Stimulated activated naive B cell treated with anti-CD40 and anti-IgM and Interleukin-4, amounts not matched to agents 10 μg/mL and 1 μg/mL and 100 μg/mL, for 72 hours (primary cell): ENCODE data around the gene LDAH.
A peak's percentile ranks its signal among the peaks of the same experiment; 100 is the strongest.

Experiments
- ATAC-seq, 2 donors: fragments of 150-1000 bp; cut with Tn5 transposase; replicated peaks; 2 replicates each; pipeline ENCODE4 v1.10.0; 2021; ENCODE audit warnings: moderate library complexity in 1 of 2
- DNase-seq: peaks from one replicate; pipeline ENCODE4 v3.0.0; 2021
- H3K27ac Mint-ChIP-seq: one replicate; pipeline ENCODE4 v1.8.0; 2022; ENCODE audit warnings: mild to moderate bottlenecking, mixed read lengths
- H3K27me3 Mint-ChIP-seq, 2 donors: one replicate each; pipeline ENCODE4 v1.8.0; 2022; ENCODE audit warnings: mixed read lengths in 2 of 2
- H3K36me3 Mint-ChIP-seq, 2 donors: one replicate each; pipeline ENCODE4 v1.8.0; 2022; ENCODE audit warnings: mixed read lengths in 2 of 2, mild to moderate bottlenecking in 1 of 2
- H3K4me1 Mint-ChIP-seq, 2 donors: one replicate each; pipeline ENCODE4 v1.8.0; 2022; ENCODE audit warnings: mixed read lengths in 2 of 2, mild to moderate bottlenecking in 1 of 2
- H3K4me3 Mint-ChIP-seq, 2 donors: one replicate each; pipeline ENCODE4 v1.8.0; 2022; ENCODE audit warnings: mild to moderate bottlenecking in 2 of 2, mixed read lengths in 2 of 2, moderate library complexity in 1 of 2
- H3K9me3 Mint-ChIP-seq, 2 donors: one replicate each; pipeline ENCODE4 v1.8.0; 2022; ENCODE audit warnings: mixed read lengths in 2 of 2, mild to moderate bottlenecking in 1 of 2

Gene LDAH

DNA sequence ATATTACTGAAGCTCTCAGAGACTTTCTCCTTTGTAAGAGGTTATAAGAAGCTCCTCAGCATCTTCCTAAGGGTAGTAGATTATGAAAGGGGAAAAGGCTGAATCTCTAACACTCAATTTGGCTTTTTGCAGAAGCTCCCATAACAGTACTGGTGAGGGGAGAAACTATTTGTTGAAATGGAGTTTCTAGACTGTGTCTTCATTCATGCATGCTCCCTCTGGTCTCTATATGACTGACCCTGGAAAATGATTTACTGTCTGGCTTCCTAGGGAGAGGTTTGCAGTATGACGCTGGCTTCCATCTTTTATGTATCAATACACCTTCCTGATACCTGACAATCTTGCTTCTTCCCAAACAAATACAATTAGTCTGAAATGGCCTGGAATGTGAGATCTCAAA is 63.9 kb downstream of the LDAH start:
- ATAC-seq (peak; percentile 44 to 88), DNase-seq (no peak)
- Mint-ChIP-seq H3K4me1 (peaks cover 13 to 14% of the 10 kb centered on the region in 2 donors), H3K4me3 (no peak overlapping the region), H3K27ac (peak overlapping the region; percentile 43), H3K9me3 (peaks cover 4 to 5% of the 10 kb centered on the region in 2 donors), H3K36me3 (peaks cover 36 to 37% of the 10 kb centered on the region in 2 donors), H3K27me3 (no peaks in the 10 kb centered on the region)

DNA sequence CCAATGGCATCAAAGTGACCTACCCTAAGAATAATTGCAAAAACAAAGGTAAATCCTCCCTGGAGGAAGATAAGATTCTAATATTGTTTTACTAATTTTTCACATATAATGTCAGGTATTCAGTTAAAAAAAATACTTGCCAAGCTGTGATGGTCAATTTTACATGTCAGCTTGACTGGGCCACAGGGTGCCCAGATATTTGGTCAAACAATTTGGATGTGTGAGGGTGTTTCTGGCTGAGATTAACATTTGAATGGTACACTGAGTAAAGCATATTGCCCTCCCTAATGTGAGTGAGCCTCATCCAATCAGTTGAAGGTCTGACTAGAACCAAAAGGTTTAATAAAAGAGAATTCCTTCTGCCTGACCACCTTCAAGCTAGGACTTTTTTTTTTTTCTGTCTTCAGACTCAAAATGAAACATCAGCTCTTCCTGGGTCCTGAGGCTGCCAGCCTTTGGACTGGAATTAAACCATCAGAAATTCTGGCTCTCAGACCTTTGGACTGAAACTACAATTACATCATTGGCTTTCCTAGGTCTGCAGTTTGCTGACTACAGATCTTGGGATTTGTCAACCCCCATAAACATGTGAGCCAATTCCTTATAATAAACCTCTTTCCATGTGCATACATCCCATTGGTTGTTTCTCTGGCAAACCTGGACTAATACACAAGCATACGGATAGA is 65.4 kb downstream of the LDAH start:
- peaks cover 10 to 14% of the 10 kb centered on the region in 2 donors for H3K4me1 Mint-ChIP-seq
- no peaks in the 10 kb centered on the region for H3K27me3 Mint-ChIP-seq
- H3K9me3 Mint-ChIP-seq, result peaks cover 5 to 6% of the 10 kb centered on the region in 2 donors
- H3K4me3 Mint-ChIP-seq, result no peak overlapping the region
- ATAC-seq, result no peak
- no peak overlapping the region for H3K27ac Mint-ChIP-seq
- DNase-seq, result no peak
- H3K36me3 Mint-ChIP-seq, result peaks cover 36 to 43% of the 10 kb centered on the region in 2 donors

DNA sequence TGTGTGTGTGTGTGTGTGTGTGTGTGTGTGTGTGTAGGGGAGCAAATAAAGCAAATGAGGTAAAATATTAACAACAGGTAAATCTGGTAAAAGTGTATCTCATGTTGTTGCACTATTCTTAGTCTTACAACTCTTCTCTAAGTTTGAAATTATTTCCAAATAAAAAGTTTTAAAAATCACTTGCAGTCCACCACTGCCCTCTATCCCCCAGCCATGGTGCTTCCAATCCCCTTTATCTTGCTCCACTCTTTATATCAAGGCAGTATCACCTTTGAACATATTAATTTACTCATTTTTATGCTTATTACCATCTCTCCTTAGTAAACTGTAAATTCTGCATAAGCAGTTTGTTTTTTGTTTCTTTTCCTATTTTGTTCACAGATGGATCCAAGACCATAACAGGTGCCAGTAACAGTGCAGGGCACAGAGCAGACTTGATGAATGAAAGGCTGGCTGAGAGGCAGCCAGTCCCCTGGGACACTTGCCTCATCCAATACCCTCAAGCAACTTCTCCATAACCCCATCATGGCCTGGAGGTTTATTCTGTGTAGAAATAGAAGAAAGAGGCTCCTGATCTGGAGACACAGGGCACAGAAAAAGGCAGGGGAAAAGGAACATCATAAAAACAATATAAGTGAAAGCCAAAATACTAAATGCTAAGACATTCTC is 67.6 kb downstream of the LDAH start:
- H3K9me3 Mint-ChIP-seq, result peaks cover 0 to 4% of the 10 kb centered on the region in 2 donors
- no peaks in the 10 kb centered on the region for H3K27me3 Mint-ChIP-seq
- peaks cover 37 to 44% of the 10 kb centered on the region in 2 donors for H3K36me3 Mint-ChIP-seq
- H3K4me1 Mint-ChIP-seq, result peaks cover 10 to 14% of the 10 kb centered on the region in 2 donors
- no peak overlapping the region for H3K27ac Mint-ChIP-seq
- ATAC-seq (no peak), DNase-seq (no peak)
- no peak overlapping the region for H3K4me3 Mint-ChIP-seq

DNA sequence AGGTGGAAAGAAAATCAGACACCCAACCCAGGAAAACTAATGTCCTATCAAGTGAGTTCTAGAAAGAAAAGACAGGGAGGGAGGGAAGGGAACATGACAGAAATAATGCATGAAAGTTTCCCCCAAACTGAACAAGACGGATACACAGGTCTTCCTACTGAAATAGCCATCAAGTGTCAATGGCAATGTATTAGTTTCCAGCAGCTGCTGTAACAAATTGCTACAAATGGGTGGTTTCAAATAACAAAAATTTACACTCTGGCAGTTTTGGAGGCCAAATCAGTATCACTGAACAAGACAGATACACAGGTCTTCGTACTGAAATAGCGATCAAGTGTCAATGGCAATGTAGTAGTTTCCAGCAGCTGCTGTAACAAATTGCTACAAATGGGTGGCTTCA is 70.6 kb downstream of the LDAH start:
- no peak overlapping the region for H3K27ac Mint-ChIP-seq
- ATAC-seq (no peak), DNase-seq (no peak)
- H3K36me3 Mint-ChIP-seq, result peaks cover 29 to 40% of the 10 kb centered on the region in 2 donors
- H3K27me3 Mint-ChIP-seq, result no peaks in the 10 kb centered on the region
- H3K9me3 Mint-ChIP-seq, result peaks cover 0 to 3% of the 10 kb centered on the region in 2 donors
- H3K4me1 Mint-ChIP-seq, result peaks cover 2 to 13% of the 10 kb centered on the region in 2 donors
- no peak overlapping the region for H3K4me3 Mint-ChIP-seq

DNA sequence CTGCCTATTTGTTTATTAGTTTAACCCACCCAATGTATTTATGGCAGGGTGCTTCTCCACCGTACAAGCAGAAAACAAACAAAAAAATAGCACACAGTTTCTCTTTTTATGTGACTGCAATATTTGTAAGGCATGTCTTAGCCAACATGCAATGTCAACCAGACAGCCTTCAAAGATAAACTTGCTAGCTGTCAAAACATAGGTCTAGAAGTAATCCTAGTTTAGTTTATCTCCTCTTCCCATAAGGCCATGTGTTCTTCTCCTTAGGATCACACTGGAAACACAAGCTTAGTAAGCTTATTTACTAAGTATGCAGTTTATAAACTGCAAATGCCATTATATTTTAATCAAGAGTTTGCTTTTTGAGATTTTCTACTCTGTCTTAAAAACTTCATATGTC is 75.6 kb downstream of the LDAH start:
- Mint-ChIP-seq H3K27ac (no peak overlapping the region), H3K4me3 (no peak overlapping the region), H3K4me1 (peaks cover 9 to 29% of the 10 kb centered on the region in 2 donors), H3K27me3 (no peaks in the 10 kb centered on the region), H3K9me3 (peaks cover 0 to 1% of the 10 kb centered on the region in 2 donors), H3K36me3 (peaks cover 29 to 39% of the 10 kb centered on the region in 2 donors)
- ATAC-seq, result no peak
- DNase-seq, result no peak

DNA sequence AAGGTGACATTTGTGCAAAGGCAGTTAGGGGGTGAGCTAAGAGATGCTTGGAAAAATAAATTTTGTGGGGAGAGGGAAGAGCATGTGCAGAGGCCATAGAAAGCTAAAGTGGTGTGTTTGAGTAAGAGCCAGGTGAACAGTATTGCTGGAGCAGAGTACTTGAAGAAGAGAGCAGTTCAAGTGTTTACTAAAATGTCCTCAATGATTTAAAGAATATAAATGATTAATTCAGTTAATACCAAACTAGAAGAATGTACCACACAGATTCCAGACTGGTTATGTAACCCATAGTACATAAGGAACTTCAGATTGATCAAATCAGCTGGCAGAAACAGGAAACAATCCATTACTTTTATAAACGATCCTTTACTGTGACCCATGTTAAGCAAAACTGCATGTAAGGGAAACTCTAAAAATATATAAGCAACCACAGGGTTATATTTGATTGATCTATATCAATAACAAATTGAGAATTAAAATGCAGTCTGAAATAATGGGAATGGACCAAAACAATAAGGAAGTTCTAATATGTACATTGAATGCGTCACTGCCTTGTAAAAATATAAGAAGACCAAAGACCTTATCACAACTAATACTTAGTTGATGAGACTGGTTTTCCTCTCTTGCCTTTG is 76.9 kb downstream of the LDAH start:
- Mint-ChIP-seq H3K9me3 (peaks cover 0 to 1% of the 10 kb centered on the region in 2 donors), H3K4me3 (no peak overlapping the region), H3K27me3 (no peaks in the 10 kb centered on the region), H3K27ac (no peak overlapping the region), H3K36me3 (peaks cover 29 to 41% of the 10 kb centered on the region in 2 donors), H3K4me1 (peaks cover 9 to 29% of the 10 kb centered on the region in 2 donors)
- DNase-seq, result no peak
- no peak for ATAC-seq

DNA sequence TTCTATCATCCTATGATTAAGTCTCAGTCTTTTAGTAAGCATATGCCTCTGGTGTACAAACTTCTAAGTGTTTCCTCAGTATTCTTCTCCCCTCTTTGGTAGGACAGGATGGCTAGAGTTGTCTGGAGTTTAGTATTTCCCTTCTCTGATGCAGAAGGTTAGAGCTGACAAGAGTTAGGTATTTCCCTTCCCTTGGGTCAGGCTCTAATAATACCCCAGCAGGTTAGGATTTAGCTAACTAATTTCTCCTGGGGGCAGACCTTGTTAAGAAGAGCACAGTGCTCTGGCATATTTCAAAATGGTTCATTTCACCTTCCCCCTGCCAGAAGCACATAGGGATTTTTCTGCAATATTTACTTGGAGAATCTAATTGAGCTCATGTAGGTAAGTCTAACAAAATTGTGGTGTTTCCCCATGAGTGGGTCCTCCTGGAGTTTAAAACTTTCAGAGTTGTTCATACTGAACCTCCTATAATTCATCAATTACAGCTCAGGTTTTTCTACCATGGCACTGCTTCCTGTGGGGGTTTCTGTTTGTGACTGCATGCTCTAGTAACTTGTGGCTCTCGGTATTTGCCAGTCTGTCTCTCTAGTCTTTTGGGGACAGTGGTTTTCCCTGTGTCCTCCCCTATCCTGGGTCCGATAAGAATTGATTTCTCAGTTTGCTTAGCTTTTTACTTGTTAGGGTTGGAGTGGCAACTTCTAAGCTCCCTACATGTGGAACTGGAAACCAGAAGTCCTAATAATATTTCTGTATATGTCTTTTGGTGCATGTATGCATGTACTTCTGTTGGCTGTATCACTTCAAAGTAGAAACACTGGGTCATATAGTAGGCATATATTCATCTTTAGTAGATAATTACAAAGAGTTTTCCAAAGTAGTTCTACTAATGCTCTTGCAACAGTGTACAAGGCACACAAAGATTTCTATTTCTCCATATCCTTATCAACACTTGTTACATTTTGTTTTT is 78.2 kb downstream of the LDAH start:
- ATAC-seq (peak; percentile 57 to 67), DNase-seq (no peak)
- H3K4me1 Mint-ChIP-seq, result peaks cover 9 to 29% of the 10 kb centered on the region in 2 donors
- peaks cover 0 to 1% of the 10 kb centered on the region in 2 donors for H3K9me3 Mint-ChIP-seq
- H3K4me3 Mint-ChIP-seq, result no peak overlapping the region
- peak overlapping the region; percentile 56 for H3K27ac Mint-ChIP-seq
- peaks cover 20 to 32% of the 10 kb centered on the region in 2 donors for H3K36me3 Mint-ChIP-seq
- H3K27me3 Mint-ChIP-seq, result no peaks in the 10 kb centered on the region

DNA sequence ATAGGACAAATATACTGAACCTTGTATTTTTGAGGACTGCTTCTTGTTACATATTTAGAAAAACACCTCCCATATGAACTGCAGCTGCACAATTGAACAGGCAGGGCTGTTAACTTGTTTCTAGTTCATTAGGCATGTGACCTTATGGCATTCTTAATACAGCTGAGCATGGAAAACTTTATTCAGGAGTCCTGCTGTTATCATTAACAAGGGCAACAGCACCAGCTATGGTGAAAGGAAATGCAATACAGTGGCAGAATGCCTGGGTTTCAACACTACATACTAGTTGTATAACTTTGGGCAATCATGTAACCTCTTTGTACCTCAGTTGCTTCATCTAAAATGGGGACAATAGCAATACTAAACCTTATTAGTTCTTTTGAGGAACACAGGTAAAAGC is 84.1 kb downstream of the LDAH start:
- Mint-ChIP-seq H3K4me3 (no peak overlapping the region), H3K9me3 (peaks cover 0 to under 1% of the 10 kb centered on the region in 2 donors), H3K4me1 (peaks cover 8 to 22% of the 10 kb centered on the region in 2 donors), H3K27ac (no peak overlapping the region), H3K36me3 (peaks cover 41 to 57% of the 10 kb centered on the region in 2 donors), H3K27me3 (no peaks in the 10 kb centered on the region)
- no peak for DNase-seq
- ATAC-seq, result no peak

DNA sequence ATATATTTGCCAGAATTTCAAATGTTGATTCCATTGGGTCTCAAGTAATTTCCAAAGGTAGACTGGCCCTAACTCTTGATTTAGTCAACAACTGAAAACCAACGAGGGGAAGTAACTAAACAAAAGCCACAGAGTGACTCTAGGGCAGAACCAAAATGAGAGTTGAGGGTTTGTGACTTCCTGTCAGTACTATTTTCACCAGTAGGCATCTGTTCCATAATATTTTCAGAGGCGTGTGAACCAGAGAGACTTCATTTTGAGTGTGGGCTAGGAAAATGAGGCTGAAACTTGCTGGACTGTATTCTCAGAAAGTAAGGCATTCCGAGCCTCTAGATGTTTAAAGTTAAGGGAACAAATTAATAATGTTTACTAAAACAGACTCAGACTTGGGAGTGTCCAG is 85.4 kb downstream of the LDAH start:
- Mint-ChIP-seq H3K9me3 (no peaks in the 10 kb centered on the region), H3K4me1 (peaks cover 8 to 22% of the 10 kb centered on the region in 2 donors), H3K27ac (no peak overlapping the region), H3K36me3 (peaks cover 34 to 54% of the 10 kb centered on the region in 2 donors), H3K27me3 (no peaks in the 10 kb centered on the region), H3K4me3 (no peak overlapping the region)
- no peak for DNase-seq
- ATAC-seq, result peak; percentile 56 to 69

DNA sequence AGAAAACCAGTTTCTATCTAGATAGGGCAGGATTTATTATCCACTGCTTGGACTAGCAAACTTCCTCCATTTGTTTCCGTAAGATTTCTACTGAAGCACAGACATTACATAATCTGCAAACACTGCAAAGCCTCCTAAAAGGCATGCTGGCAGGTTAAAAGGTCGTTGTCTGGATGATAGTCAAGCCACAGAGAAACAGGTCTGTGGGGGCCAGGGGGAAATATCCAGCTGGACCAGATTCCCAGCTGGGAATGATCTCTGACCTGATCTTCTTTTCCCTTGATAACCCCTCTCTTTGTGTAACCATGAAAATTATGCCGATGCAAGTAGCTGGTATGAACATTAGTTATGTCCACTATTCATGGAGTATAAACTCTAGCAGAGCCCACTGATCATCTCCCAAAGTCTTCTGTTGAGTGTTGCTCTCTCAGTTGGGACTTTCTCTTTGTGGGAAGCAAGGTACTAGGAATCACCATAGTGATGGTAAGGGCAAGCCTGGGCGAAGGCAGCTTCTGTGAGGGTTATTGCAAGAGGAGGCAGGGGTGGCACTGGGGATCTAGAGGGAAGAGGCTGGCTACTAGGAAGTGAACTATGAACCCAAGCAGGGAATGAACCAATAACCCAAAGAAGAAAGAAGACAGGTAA is 94.7 kb downstream of the LDAH start:
- Mint-ChIP-seq H3K36me3 (peaks cover 23 to 42% of the 10 kb centered on the region in 2 donors), H3K4me1 (no peaks in the 10 kb centered on the region), H3K4me3 (no peak overlapping the region), H3K27me3 (no peaks in the 10 kb centered on the region), H3K9me3 (no peaks in the 10 kb centered on the region), H3K27ac (no peak overlapping the region)
- DNase-seq (no peak), ATAC-seq (no peak)

DNA sequence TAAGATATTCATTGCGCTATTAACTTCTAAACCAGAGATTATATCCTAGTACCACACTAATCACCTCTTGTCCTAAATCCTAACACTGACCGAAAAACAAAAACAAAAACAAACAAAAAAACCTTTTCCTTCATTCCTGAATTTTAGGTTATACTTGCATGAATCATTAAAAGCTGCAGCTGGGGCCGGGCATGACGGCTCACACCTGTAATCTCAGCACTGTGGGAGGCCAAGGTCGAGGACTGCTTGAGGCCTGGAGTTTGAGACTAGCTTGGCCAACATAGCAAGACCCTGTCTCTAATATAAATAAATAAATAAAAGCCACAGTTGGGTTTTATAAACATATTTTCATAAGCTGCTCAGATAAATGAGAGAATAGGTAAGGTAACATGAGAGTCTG is 96.0 kb downstream of the LDAH start:
- Mint-ChIP-seq H3K27me3 (no peaks in the 10 kb centered on the region), H3K27ac (no peak overlapping the region), H3K36me3 (peaks cover 28 to 48% of the 10 kb centered on the region in 2 donors), H3K9me3 (peaks cover 0 to 1% of the 10 kb centered on the region in 2 donors), H3K4me1 (no peaks in the 10 kb centered on the region), H3K4me3 (no peak overlapping the region)
- no peak for DNase-seq
- ATAC-seq, result no peak

DNA sequence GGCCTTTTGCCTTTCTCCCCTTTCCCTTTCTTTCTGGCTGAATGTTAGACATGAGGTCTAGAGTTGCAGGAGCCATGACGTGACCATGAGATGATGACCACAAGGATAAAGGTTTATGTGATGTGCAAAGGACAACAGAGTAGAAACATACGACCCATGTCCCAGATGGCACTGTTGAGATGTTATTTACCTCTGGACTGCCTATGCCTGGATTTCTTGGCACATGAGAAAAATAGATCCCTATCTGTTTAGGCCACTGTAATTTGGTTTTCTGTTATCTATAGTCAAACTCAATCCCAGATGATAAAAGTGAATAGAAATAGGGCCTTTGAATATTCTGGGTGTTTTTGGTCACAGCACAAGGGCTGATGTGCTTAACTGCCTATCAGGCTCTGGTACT is 97.1 kb downstream of the LDAH start:
- ATAC-seq (no peak), DNase-seq (no peak)
- H3K27me3 Mint-ChIP-seq, result no peaks in the 10 kb centered on the region
- no peaks in the 10 kb centered on the region for H3K4me1 Mint-ChIP-seq
- peaks cover 0 to 1% of the 10 kb centered on the region in 2 donors for H3K9me3 Mint-ChIP-seq
- peaks cover 38 to 52% of the 10 kb centered on the region in 2 donors for H3K36me3 Mint-ChIP-seq
- no peak overlapping the region for H3K4me3 Mint-ChIP-seq
- no peak overlapping the region for H3K27ac Mint-ChIP-seq

DNA sequence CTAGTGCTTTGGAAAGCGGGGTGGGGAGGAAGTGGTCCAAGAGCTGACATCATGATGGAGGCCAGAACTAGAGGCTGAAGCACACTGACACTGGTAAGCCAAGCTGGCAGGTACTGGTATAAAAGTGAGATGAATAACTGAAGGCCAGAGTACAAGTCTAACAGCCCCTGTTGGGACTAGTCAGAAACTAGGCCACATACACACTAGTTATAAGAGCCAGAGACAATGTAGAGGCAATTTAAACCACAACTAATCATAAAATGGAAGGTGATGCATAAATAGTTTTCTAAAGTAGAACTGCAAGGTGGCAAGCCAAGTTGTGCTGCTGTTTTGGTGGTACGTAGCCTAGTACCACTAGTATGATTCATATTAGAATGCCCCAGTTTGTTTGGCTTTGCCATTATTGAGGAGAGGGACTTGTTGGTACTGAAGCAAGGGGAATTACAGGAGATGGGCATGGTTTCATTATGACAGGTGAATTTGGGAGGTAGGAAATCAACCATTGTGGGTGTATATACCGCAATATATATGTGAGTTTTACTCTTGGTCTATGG is 98.3 kb downstream of the LDAH start:
- Mint-ChIP-seq H3K4me3 (no peak overlapping the region), H3K9me3 (peaks cover 3 to 5% of the 10 kb centered on the region in 2 donors), H3K27me3 (no peaks in the 10 kb centered on the region), H3K27ac (no peak overlapping the region), H3K36me3 (peaks cover 41 to 60% of the 10 kb centered on the region in 2 donors), H3K4me1 (peaks cover 0 to 3% of the 10 kb centered on the region in 2 donors)
- no peak for ATAC-seq
- DNase-seq, result no peak
